NCI-H510A treated with DMSO at 0.1 percent for 48 hours (cell line): Measurements from ENCODE around the gene GRHL3.

Experiments
- DNase-seq: peaks from one replicate; lab custom pipeline; 2025; lab: John Stamatoyannopoulos, UW

GRHL3 gene

GRCh38 chr1:24373044-24373443, 53.9 kb downstream of the GRHL3 start:
- DNase-seq: no peak

GRCh38 chr1:24373710-24374109, 54.6 kb downstream of the GRHL3 start:
- no peak for DNase-seq

- no peak for DNase-seq
Measured at GRCh38 chr1:24374891-24375786, 56.0 kb downstream of the GRHL3 start.

- DNase-seq: no peak
Measured at GRCh38 chr1:24379733-24380315, 60.7 kb downstream of the GRHL3 start.

- no peak for DNase-seq
Measured at GRCh38 chr1:24380508-24380907, 61.4 kb downstream of the GRHL3 start.

- no peak for DNase-seq
Measured at GRCh38 chr1:24381256-24381655, 62.1 kb downstream of the GRHL3 start.

- DNase-seq: no peak
Measured at GRCh38 chr1:24382165-24382577, 63.0 kb downstream of the GRHL3 start.

GRCh38 chr1:24383381-24383940, 64.3 kb downstream of the GRHL3 start:
- no peak for DNase-seq

GRCh38 chr1:24384251-24385090, 65.3 kb downstream of the GRHL3 start:
- no peak for DNase-seq

- no peak for DNase-seq
Measured at GRCh38 chr1:24385160-24385940, 66.2 kb downstream of the GRHL3 start.

GRCh38 chr1:24386241-24386640, 67.1 kb downstream of the GRHL3 start:
- DNase-seq: peak; percentile 35

- no peak for DNase-seq
Measured at GRCh38 chr1:24386931-24387330, 67.8 kb downstream of the GRHL3 start.

- DNase-seq: no peak
Measured at GRCh38 chr1:24387636-24388175, 68.5 kb downstream of the GRHL3 start.

- DNase-seq: no peak
Measured at GRCh38 chr1:24388331-24388885, 69.3 kb downstream of the GRHL3 start.

GRCh38 chr1:24389231-24389678, 70.1 kb downstream of the GRHL3 start:
- DNase-seq: no peak

GRCh38 chr1:24390924-24391782, 72.0 kb downstream of the GRHL3 start:
- peak; percentile 71 for DNase-seq

- peak; percentile 77 for DNase-seq
Measured at GRCh38 chr1:24391882-24392603, 72.9 kb downstream of the GRHL3 start.

- no peak for DNase-seq
Measured at GRCh38 chr1:24392604-24392946, 73.4 kb downstream of the GRHL3 start.

GRCh38 chr1:24392982-24393650, 74.0 kb downstream of the GRHL3 start:
- DNase-seq: no peak
